Measurements from ENCODE around the gene PHACTR1. TPM values are rescaled to one million over a fixed set of nuclear protein-coding genes. Genes with fewer than 3 reads are reported as not detected.

The PHACTR1 gene
- total and polyA plus RNA-seq, 4 experiments from 2014 or later, result 0.03 to 0.44 (median 0.42) TPM

DNA sequence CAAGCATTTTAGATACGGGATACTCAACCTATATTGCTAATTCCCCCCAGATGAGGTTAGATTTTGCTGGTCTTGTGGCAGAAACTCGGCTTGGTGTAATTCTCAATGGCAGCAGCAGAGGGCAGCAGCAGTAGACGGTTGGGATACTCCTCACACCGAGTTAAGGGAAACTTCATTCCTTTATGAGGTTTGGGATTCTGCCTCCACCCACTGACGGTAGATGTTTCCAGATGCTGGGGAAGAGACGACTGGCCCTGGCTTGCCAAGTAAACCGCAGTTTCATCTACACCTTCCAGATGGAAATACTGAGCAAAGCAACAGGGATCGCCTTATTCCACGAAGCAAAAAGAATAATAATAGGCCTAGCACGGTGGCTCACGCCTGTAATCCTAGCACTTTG lies 620.0 kb downstream of the PHACTR1 start:
- H3K27ac Mint-ChIP-seq, result peak overlapping the region in 2 of 7 donors; percentile 1 to 13
- H3K9me3 Mint-ChIP-seq, result peaks cover 0 to 4% (median 0%) of the 10 kb centered on the region in 8 donors
- intact Hi-C loops (cut with micrococcal nuclease), result loop anchor here (1.0 kb wide), 4 partner anchors 20 to 431 kb away; no protein-coding TSS in a partner anchor
- no peaks in the 10 kb centered on the region for H3K9me3 ChIP-seq (ENCODE audit: control insufficient read depth in 1 of 2, low read length in 2 of 2)
- H3K27me3 ChIP-seq (ENCODE audit: insufficient read depth, low read length), result no peaks in the 10 kb centered on the region
- CTCF ChIA-PET (ENCODE audit: partially characterized antibody), result interaction anchor here (1.0 to 2.4 kb wide), 7 partner anchors 18 to 730 kb away, joined by 3 to 11 read pairs (median 5); partner anchors contain the start of gene NOL7
- no peaks in the 10 kb centered on the region for H3K36me3 ChIP-seq (ENCODE audit: insufficient read depth, low read length)
- H3K4me1 Mint-ChIP-seq, result peaks cover 4 to 12% (median 6%) of the 10 kb centered on the region in 4 donors
- DNase-seq, result peak; percentile 54 to 70 (median 63)
- peaks cover 0 to 2% of the 10 kb centered on the region in 2 donors for H3K27me3 Mint-ChIP-seq
- H3K4me3 Mint-ChIP-seq, result no peak overlapping the region
- H3K4me3 ChIP-seq (ENCODE audit: low read length in 2 of 2), result no peak overlapping the region
- POLR2A ChIA-PET (ENCODE audit: partially characterized antibody), result no interaction called here
- H3K36me3 Mint-ChIP-seq, result no peaks in the 10 kb centered on the region
- no peaks in the 10 kb centered on the region for H3K4me1 ChIP-seq (ENCODE audit: insufficient read depth, low read length)
- H3K27ac ChIP-seq (ENCODE audit: low read depth, low read length), result no peak overlapping the region

DNA sequence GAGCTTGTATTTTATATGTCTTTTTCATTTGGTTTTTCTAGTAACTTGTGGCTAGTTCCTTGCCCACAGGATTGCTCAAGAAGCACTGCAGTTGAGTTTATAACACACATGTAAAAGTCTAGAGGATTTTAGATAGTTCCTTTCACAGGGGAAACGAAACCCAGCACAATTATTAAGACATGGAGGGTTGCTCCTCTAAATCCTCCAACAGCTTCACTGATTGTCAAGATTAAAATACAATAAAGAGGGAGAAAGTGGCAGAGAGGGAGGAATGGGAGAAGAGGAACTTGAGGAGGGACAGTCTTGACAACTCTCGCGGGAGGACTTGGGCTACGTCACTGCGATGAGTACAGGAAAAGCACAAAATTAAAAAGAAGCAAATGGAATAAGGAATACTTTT lies 621.5 kb downstream of the PHACTR1 start:
- intact Hi-C loops (cut with micrococcal nuclease), result no loop called here
- Histone ChIP-seq H3K4me3 (ENCODE audit: low read length in 2 of 2) (no peak overlapping the region), H3K36me3 (ENCODE audit: insufficient read depth, low read length) (no peaks in the 10 kb centered on the region), H3K27me3 (ENCODE audit: insufficient read depth, low read length) (no peaks in the 10 kb centered on the region), H3K27ac (ENCODE audit: low read depth, low read length) (no peak overlapping the region), H3K4me1 (ENCODE audit: insufficient read depth, low read length) (no peaks in the 10 kb centered on the region), H3K9me3 (ENCODE audit: control insufficient read depth in 1 of 2, low read length in 2 of 2) (no peaks in the 10 kb centered on the region)
- no peaks in the 10 kb centered on the region for H3K36me3 Mint-ChIP-seq
- H3K27ac Mint-ChIP-seq, result no peak overlapping the region
- DNase-seq, result no peak
- no peak overlapping the region for H3K4me3 Mint-ChIP-seq
- ChIA-PET POLR2A (ENCODE audit: partially characterized antibody) (interaction anchor here (1.2 kb wide), 1 partner anchor 10 kb away, joined by 4 read pairs; the partner anchor contains the start of gene TBC1D7), CTCF (ENCODE audit: partially characterized antibody) (interaction anchor here (0.6 to 2.4 kb wide), 16 partner anchors 10 to 1682 kb away, joined by 3 to 19 read pairs (median 4); partner anchors contain the start of gene TBC1D7)
- H3K27me3 Mint-ChIP-seq, result peaks cover 0 to 2% of the 10 kb centered on the region in 2 donors
- peaks cover 0 to 9% (median 0%) of the 10 kb centered on the region in 8 donors for H3K9me3 Mint-ChIP-seq
- H3K4me1 Mint-ChIP-seq, result peaks cover 3 to 12% (median 4%) of the 10 kb centered on the region in 4 donors

All from CD4-positive, alpha-beta memory T cell (primary cell).